Stomach (tissue), 4 donors: ENCODE results near the gene SLC34A3.

Experiments used
- CTCF ChIP-seq, 7 experiments: fragments of 450-650 bp in 4 of 7; fragments of 200-600 bp in 3 of 7; sonication (generic) in 3 of 7; IDR thresholded peaks; one replicate each; pipeline ENCODE4 v1.5.1; 2016 to 2019; ENCODE audit warnings: antibody characterized with exemption in 7 of 7, control low read depth in 2 of 7, mild to moderate bottlenecking in 1 of 7
- POLR2A ChIP-seq, 4 donors: fragments of 450-650 bp; IDR thresholded peaks; one replicate each; pipeline ENCODE4 v1.6.1; 2016; ENCODE audit warnings: antibody characterized with exemption in 4 of 4, control low read depth in 2 of 4, mild to moderate bottlenecking in 1 of 4, moderate library complexity in 1 of 4

GRCh38 chr9:137228506-137228967 is 2.2 kb upstream of the SLC34A3 start:
- TF ChIP-seq POLR2A (IDR thresholded peaks at IDR 0.05) (no peak), CTCF (IDR thresholded peaks at IDR 0.05) (no peak)
